Brain microvascular endothelial cell (primary cell): ENCODE results near the gene NEK7.

Experiments used
- DNase-seq: peaks from one replicate; pipeline ENCODE4 v3.0.0-alpha.2; 2020
- H3K27ac ChIP-seq: fragments of 250-450 bp; sonication (Bioruptor Pico); 2 replicates; pipeline ENCODE4 v1.5.1; 2020; ENCODE audit warnings: mild to moderate bottlenecking, moderate library complexity
- H3K27me3 ChIP-seq: fragments of 250-450 bp; sonication (Bioruptor Pico); replicated peaks from 2 replicates; pipeline ENCODE4 v1.5.1; 2020; ENCODE audit warnings: mild to moderate bottlenecking
- H3K36me3 ChIP-seq: fragments of 250-450 bp; sonication (Bioruptor Pico); replicated peaks from 2 replicates; pipeline ENCODE4 v1.5.1; 2020; ENCODE audit warnings: mild to moderate bottlenecking
- H3K4me3 ChIP-seq: 2 replicates; pipeline ENCODE4 v1.5.1; 2011; ENCODE audit warnings: low read depth, mild to moderate bottlenecking, control low read depth, low read length, moderate library complexity
- CTCF ChIP-seq: IDR thresholded peaks from 2 replicates; pipeline ENCODE4 v1.5.1; 2011; ENCODE audit warnings: low read depth, mild to moderate bottlenecking, moderate library complexity, low read length, control low read depth, inconsistent platforms; ENCODE audit errors: missing control alignments
- in situ Hi-C: cut with HindIII; loops from 2 replicates; pipeline ENCODE4 v1.10.0; 2017; ENCODE audit warnings: low sequenced_read_pairs, low pct_ligation_motif_present

The NEK7 gene

GRCh38 chr1:198184516-198184915 is 27.7 kb downstream of the NEK7 start:
- Histone ChIP-seq H3K27me3 (no peaks in the 10 kb centered on the region), H3K36me3 (peaks cover 5% of the 10 kb centered on the region), H3K27ac (no peak overlapping the region), H3K4me3 (no peak overlapping the region)
- DNase-seq: no peak
- in situ Hi-C loops: no loop called here
- no peak for TF ChIP-seq CTCF

- Histone ChIP-seq H3K4me3 (no peak overlapping the region), H3K27ac (no peak overlapping the region), H3K27me3 (no peaks in the 10 kb centered on the region), H3K36me3 (peaks cover 5% of the 10 kb centered on the region)
- in situ Hi-C loops: no loop called here
- no peak for TF ChIP-seq CTCF
- no peak for DNase-seq
Observed at GRCh38 chr1:198185146-198185545, 28.3 kb downstream of the NEK7 start.

- in situ Hi-C loops: no loop called here
- no peak overlapping the region for H3K27ac ChIP-seq
- peaks cover 5% of the 10 kb centered on the region for H3K36me3 ChIP-seq
- no peak overlapping the region for H3K4me3 ChIP-seq
- no peaks in the 10 kb centered on the region for H3K27me3 ChIP-seq
- no peak for DNase-seq
- no peak for TF ChIP-seq CTCF
Observed at GRCh38 chr1:198185759-198186158, 29.0 kb downstream of the NEK7 start.

GRCh38 chr1:198186916-198187580 is 30.2 kb downstream of the NEK7 start:
- H3K27ac ChIP-seq: no peak overlapping the region
- no peak for DNase-seq

GRCh38 chr1:198187973-198188588 is 31.3 kb downstream of the NEK7 start:
- DNase-seq: no peak
- TF ChIP-seq CTCF: no peak
- H3K27me3 ChIP-seq: no peaks in the 10 kb centered on the region
- peaks cover 5% of the 10 kb centered on the region for H3K36me3 ChIP-seq
- no peak overlapping the region for H3K4me3 ChIP-seq
- in situ Hi-C loops: no loop called here
- no peak overlapping the region for H3K27ac ChIP-seq

More at GRCh38 chr1:198186916-198187580, 30.2 kb downstream of the NEK7 start:
- peaks cover 5% of the 10 kb centered on the region for H3K36me3 ChIP-seq
- in situ Hi-C loops: no loop called here
- H3K4me3 ChIP-seq: no peak overlapping the region
- TF ChIP-seq CTCF: no peak
- no peaks in the 10 kb centered on the region for H3K27me3 ChIP-seq
